SH-SY5Y (cell line): ENCODE measurements around the gene FBXW8.

Experiments
- GATA2 ChIP-seq: IDR thresholded peaks from 2 replicates; pipeline ENCODE4 v1.6.1; 2011; ENCODE audit warnings: mild to moderate bottlenecking, low read depth, low read length
- GATA3 ChIP-seq: IDR thresholded peaks from 2 replicates; pipeline ENCODE4 v1.6.1; 2011; ENCODE audit warnings: low read depth, mild to moderate bottlenecking, low read length, moderate library complexity

GRCh38 chr12:116906285-116906684 is 4.5 kb upstream of the FBXW8 start:
- TF ChIP-seq GATA2 (no peak), GATA3 (no peak)
